CD4-positive, alpha-beta T cell treated with Interleukin-4 for 4 hours (primary cell): ENCODE data around the gene PSME2.
"Not testable (repeated sequence)": the region's sequence is repeated elsewhere in the genome, so short reads cannot be mapped to it uniquely, and the experiment has no call there.

ENCODE experiments used
- DNase-seq: peaks from one replicate; pipeline ENCODE4 v3.0.0-alpha.2; 2020

The PSME2 gene

GRCh38 chr14:24110523-24110922 is 35.9 kb downstream of the PSME2 start:
- no peak for DNase-seq

GRCh38 chr14:24110060-24110459 is 36.4 kb downstream of the PSME2 start:
- no peak for DNase-seq

- DNase-seq = no peak
Observed at GRCh38 chr14:24108336-24108874, 38.0 kb downstream of the PSME2 start.

GRCh38 chr14:24106672-24107271 is 39.6 kb downstream of the PSME2 start:
- no peak for DNase-seq

- not testable (repeated sequence) for DNase-seq
Observed at GRCh38 chr14:24105609-24106239, 40.7 kb downstream of the PSME2 start.

GRCh38 chr14:24103451-24103850 is 43.0 kb downstream of the PSME2 start:
- no peak for DNase-seq

- DNase-seq = no peak
Observed at GRCh38 chr14:24102357-24103048, 43.9 kb downstream of the PSME2 start.

GRCh38 chr14:24100982-24101494 is 45.4 kb downstream of the PSME2 start:
- no peak for DNase-seq

GRCh38 chr14:24100197-24100981 is 46.0 kb downstream of the PSME2 start:
- DNase-seq = no peak

- DNase-seq = no peak
Observed at GRCh38 chr14:24098927-24099813, 47.2 kb downstream of the PSME2 start.

GRCh38 chr14:24098229-24098926 is 48.0 kb downstream of the PSME2 start:
- no peak for DNase-seq

GRCh38 chr14:24096545-24097181 is 49.7 kb downstream of the PSME2 start:
- no peak for DNase-seq

GRCh38 chr14:24095271-24096068 is 50.9 kb downstream of the PSME2 start:
- peak; percentile 26 for DNase-seq

- no peak for DNase-seq
Observed at GRCh38 chr14:24094841-24095270, 51.6 kb downstream of the PSME2 start.

- DNase-seq = peak; percentile 53
Observed at GRCh38 chr14:24093901-24094840, 52.2 kb downstream of the PSME2 start, which contains the start of gene PCK2. PCK2 (plus strand) TSS chr14:24094311; CDS start chr14:24094406, 95 bp downstream.
